ENCODE measurements around the gene SLC13A1.

The SLC13A1 gene

DNA sequence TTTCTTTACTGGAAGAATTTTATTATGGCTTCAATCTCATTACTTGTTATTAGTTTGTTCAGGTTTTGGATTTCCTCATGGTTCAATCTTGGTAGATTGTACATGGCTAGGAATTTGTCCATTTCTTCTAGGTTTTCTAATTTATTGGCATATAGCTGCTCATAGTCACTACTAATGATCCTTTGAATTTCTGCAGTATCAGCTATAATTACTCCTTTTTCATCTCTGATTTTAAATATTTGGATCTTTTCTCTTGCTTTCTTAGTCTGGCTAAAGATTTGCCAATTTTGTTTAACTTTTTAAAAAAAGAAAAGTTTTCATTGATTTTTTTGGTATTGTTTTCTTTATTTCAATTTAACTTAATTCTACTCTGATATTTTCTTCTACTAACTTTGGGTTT, 59.2 kb downstream of the SLC13A1 start:
- no peak overlapping the region for H3K27ac ChIP-seq (ENCODE audit: low read depth, low read length)
- no peaks in the 10 kb centered on the region for H3K27me3 ChIP-seq (ENCODE audit: control insufficient read depth, insufficient read depth, low read length)
- no peak overlapping the region for H3K9ac ChIP-seq (ENCODE audit: low read length)
- no peaks in the 10 kb centered on the region for H3K4me1 ChIP-seq (ENCODE audit: control insufficient read depth, insufficient read depth, low read length)
- no peak overlapping the region for H3K4me3 ChIP-seq (ENCODE audit: low read length)
- H3K36me3 ChIP-seq (ENCODE audit: control insufficient read depth, insufficient read depth, low read length) = no peaks in the 10 kb centered on the region

DNA sequence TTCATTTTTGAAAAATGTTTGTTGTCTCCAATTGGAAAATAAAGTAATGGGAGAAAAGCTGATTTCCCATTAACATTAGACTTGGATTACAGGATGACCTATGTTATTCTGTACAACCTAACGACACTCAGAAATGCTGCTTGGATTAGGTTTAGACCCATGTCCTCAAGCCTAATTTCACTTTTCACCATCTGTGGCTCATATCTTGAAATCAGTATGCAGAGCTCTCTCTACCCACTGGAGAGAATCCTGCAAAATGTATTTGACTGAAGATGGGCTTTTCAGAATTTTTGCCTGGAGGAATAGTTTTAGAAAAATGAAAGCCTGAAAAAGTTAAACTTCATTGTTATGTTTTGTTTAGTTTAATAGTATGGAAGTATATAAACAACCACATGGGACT, 63.8 kb downstream of the SLC13A1 start:
- H3K27ac ChIP-seq (ENCODE audit: low read depth, low read length) = no peak overlapping the region
- H3K27me3 ChIP-seq (ENCODE audit: control insufficient read depth, insufficient read depth, low read length) = no peaks in the 10 kb centered on the region
- H3K4me3 ChIP-seq (ENCODE audit: low read length) = no peak overlapping the region
- H3K9ac ChIP-seq (ENCODE audit: low read length) = no peak overlapping the region
- H3K36me3 ChIP-seq (ENCODE audit: control insufficient read depth, insufficient read depth, low read length) = no peaks in the 10 kb centered on the region
- no peaks in the 10 kb centered on the region for H3K4me1 ChIP-seq (ENCODE audit: control insufficient read depth, insufficient read depth, low read length)

DNA sequence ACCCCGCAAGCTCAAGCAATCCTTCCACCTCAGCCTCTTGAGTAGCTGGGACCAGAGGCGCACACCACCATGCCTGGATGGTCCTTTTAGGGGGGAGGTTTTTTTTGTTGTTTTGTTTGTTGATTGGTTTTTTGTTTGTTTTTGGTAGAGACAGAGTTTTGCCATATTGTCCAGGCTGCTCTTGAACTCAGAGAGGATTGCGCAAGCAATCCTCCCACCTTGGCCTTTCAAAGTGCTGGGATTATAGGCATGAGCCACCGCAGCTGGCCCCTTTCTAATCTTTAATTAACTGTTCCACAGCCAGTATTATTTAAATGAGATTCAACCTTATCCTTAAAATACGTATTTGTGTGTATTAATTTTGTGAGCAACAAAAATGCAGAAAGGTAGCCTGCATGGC, 65.8 kb downstream of the SLC13A1 start:
- H3K9ac ChIP-seq (ENCODE audit: low read length) = no peak overlapping the region
- no peak overlapping the region for H3K27ac ChIP-seq (ENCODE audit: low read depth, low read length)
- H3K4me1 ChIP-seq (ENCODE audit: control insufficient read depth, insufficient read depth, low read length) = no peaks in the 10 kb centered on the region

DNA sequence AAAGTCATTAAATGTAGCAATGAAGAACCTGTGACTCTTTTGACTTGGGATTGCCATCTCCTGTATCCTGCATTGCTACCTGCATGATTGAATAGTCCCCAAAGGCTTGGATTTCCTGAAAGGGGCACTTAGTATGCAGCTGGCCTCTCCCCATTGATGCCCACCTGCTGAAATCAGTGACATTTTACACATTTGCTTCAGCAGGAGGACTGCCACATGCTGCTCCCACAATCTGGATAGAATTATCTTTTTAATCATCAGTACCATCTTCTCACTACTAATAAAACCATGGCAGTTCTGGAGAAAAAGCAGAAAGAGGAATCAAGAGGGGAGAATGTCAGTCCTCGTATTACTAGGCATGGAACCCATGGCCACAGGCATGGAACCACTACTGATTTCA, 67.8 kb downstream of the SLC13A1 start:
- Histone ChIP-seq H3K27ac (ENCODE audit: low read depth, low read length) (no peak overlapping the region), H3K9ac (ENCODE audit: low read length) (no peak overlapping the region), H3K4me1 (ENCODE audit: control insufficient read depth, insufficient read depth, low read length) (no peaks in the 10 kb centered on the region), H3K4me3 (ENCODE audit: low read length) (no peak overlapping the region), H3K27me3 (ENCODE audit: control insufficient read depth, insufficient read depth, low read length) (no peaks in the 10 kb centered on the region), H3K36me3 (ENCODE audit: control insufficient read depth, insufficient read depth, low read length) (no peaks in the 10 kb centered on the region)

More for the DNA sequence above, 65.8 kb downstream of the SLC13A1 start:
- Histone ChIP-seq H3K27me3 (ENCODE audit: control insufficient read depth, insufficient read depth, low read length) (no peaks in the 10 kb centered on the region), H3K36me3 (ENCODE audit: control insufficient read depth, insufficient read depth, low read length) (no peaks in the 10 kb centered on the region), H3K4me3 (ENCODE audit: low read length) (no peak overlapping the region)

DNA sequence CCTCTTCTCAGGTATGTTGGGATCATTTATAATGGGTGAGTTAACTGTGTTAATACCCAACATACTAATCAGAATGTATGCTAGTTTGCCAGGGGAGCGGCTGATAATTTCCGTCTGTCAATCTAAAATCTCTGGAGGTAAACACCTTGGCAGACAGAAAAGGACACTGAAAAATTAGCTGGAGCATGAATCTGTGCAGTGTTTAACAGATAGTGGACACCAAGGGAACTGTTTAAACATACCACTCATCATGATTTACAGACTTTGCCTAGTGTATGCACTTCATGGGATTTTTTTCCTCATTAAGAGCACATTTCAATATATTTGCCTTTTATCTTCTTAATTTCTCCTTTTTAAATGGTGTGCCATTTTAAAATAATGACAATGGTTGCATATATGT, 68.2 kb downstream of the SLC13A1 start:
- Histone ChIP-seq H3K9ac (ENCODE audit: low read length) (no peak overlapping the region), H3K4me3 (ENCODE audit: low read length) (no peak overlapping the region), H3K27me3 (ENCODE audit: control insufficient read depth, insufficient read depth, low read length) (no peaks in the 10 kb centered on the region), H3K4me1 (ENCODE audit: control insufficient read depth, insufficient read depth, low read length) (no peaks in the 10 kb centered on the region), H3K27ac (ENCODE audit: low read depth, low read length) (no peak overlapping the region), H3K36me3 (ENCODE audit: control insufficient read depth, insufficient read depth, low read length) (no peaks in the 10 kb centered on the region)

DNA sequence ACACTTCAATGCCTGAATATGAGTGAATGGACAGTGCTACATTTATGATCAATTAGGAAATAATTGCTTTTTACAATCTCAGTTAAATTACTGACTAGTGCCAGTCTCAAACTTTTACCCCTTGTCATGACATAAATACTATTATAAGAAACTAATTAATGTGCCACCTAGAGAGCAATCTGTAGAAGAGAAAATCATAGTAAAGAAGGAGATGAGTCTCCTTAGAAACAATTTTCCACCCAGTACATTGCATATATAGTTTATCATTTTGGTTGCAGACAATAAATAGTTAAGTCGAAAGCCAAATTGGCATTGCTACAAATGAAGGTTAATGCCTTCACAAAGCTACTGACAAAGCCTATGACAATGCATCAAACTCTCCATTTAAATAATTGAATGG, 68.6 kb downstream of the SLC13A1 start:
- H3K27me3 ChIP-seq (ENCODE audit: control insufficient read depth, insufficient read depth, low read length) = no peaks in the 10 kb centered on the region
- no peaks in the 10 kb centered on the region for H3K4me1 ChIP-seq (ENCODE audit: control insufficient read depth, insufficient read depth, low read length)
- H3K4me3 ChIP-seq (ENCODE audit: low read length) = no peak overlapping the region
- no peak overlapping the region for H3K9ac ChIP-seq (ENCODE audit: low read length)
- no peak overlapping the region for H3K27ac ChIP-seq (ENCODE audit: low read depth, low read length)
- H3K36me3 ChIP-seq (ENCODE audit: control insufficient read depth, insufficient read depth, low read length) = no peaks in the 10 kb centered on the region

DNA sequence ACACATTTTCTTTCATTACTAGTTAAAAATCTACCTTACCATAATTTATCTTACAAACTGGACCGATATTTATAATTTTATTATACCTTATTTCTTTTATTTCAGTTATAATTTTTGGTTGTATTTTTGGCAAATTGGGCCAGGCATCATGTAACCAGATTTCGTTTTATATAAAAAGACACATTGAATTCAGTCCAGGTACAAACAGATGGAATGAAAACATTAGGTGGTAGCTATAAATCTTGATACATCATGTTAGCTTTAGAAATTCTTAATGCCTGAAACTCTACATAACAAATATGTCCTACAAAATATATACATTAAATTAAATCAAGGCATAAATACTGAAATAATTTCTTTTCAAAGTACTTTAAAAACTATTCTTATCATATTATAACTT, 73.1 kb downstream of the SLC13A1 start:
- no peaks in the 10 kb centered on the region for H3K36me3 ChIP-seq (ENCODE audit: control insufficient read depth, insufficient read depth, low read length)
- H3K27me3 ChIP-seq (ENCODE audit: control insufficient read depth, insufficient read depth, low read length) = no peaks in the 10 kb centered on the region
- no peak overlapping the region for H3K27ac ChIP-seq (ENCODE audit: low read depth, low read length)
- no peak overlapping the region for H3K4me3 ChIP-seq (ENCODE audit: low read length)
- H3K4me1 ChIP-seq (ENCODE audit: control insufficient read depth, insufficient read depth, low read length) = no peaks in the 10 kb centered on the region
- no peak overlapping the region for H3K9ac ChIP-seq (ENCODE audit: low read length)

DNA sequence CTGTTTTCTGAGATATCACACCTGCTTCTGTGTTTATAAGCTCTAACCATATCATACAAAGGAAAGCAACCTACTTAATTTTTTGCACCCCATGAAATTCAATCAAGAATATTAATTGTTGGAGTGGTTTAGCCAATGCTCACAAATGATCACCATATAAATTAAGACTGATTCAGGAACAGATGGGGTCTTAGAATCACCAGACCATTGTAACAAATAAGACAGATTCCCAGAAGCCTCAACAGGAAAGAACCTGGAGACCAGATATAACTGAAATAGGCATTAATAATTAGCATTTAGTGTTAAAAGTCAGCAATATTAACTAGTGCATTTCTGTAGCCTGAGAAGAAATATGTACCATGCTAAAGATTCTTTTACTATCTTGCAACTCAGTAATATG, 73.6 kb downstream of the SLC13A1 start:
- Histone ChIP-seq H3K27me3 (ENCODE audit: control insufficient read depth, insufficient read depth, low read length) (no peaks in the 10 kb centered on the region), H3K9ac (ENCODE audit: low read length) (no peak overlapping the region), H3K36me3 (ENCODE audit: control insufficient read depth, insufficient read depth, low read length) (no peaks in the 10 kb centered on the region), H3K4me1 (ENCODE audit: control insufficient read depth, insufficient read depth, low read length) (no peaks in the 10 kb centered on the region), H3K27ac (ENCODE audit: low read depth, low read length) (no peak overlapping the region), H3K4me3 (ENCODE audit: low read length) (no peak overlapping the region)

DNA sequence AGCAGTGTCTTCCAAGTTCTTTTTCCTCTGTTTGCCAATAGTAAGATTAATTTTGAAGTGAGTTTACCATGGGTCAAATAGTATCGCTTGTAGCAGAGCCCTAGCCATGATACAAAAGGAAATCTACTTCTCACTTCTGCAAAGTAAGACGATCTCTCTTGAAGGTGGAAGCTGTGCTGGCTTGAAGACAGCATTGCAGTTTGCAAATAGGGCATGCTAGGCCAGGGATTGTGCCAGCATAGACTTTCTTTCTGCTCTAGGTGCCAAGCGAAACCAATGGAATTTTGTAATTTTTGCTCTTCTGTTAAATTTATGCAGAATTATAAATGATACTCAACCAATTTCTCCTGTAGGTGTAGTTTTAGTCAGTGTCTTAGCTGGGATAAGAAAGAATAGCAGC, 74.5 kb downstream of the SLC13A1 start:
- no peaks in the 10 kb centered on the region for H3K4me1 ChIP-seq (ENCODE audit: control insufficient read depth, insufficient read depth, low read length)
- no peaks in the 10 kb centered on the region for H3K27me3 ChIP-seq (ENCODE audit: control insufficient read depth, insufficient read depth, low read length)
- no peak overlapping the region for H3K27ac ChIP-seq (ENCODE audit: low read depth, low read length)
- no peaks in the 10 kb centered on the region for H3K36me3 ChIP-seq (ENCODE audit: control insufficient read depth, insufficient read depth, low read length)
- H3K9ac ChIP-seq (ENCODE audit: low read length) = no peak overlapping the region
- H3K4me3 ChIP-seq (ENCODE audit: low read length) = no peak overlapping the region

DNA sequence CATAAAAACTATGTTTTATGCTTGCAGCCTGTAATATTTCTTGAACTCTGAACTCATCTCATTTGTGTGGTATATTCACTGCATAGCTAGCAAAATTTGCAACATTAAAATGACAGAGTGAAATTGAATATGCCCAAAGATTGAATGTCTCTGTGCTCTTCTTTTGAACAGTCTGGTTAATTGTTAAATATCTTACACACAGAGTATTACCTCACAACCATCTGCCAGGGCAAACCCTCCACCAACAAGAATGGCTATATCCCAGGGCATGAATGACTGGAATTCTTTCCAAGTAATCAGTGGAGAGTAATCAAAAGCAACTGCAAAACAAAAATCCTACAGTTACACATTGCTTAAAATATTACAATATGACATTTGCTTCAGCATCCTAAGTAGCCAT, 76.9 kb downstream of the SLC13A1 start:
- Histone ChIP-seq H3K36me3 (ENCODE audit: control insufficient read depth, insufficient read depth, low read length) (no peaks in the 10 kb centered on the region), H3K27ac (ENCODE audit: low read depth, low read length) (no peak overlapping the region), H3K4me1 (ENCODE audit: control insufficient read depth, insufficient read depth, low read length) (no peaks in the 10 kb centered on the region), H3K4me3 (ENCODE audit: low read length) (no peak overlapping the region), H3K9ac (ENCODE audit: low read length) (no peak overlapping the region), H3K27me3 (ENCODE audit: control insufficient read depth, insufficient read depth, low read length) (no peaks in the 10 kb centered on the region)

DNA sequence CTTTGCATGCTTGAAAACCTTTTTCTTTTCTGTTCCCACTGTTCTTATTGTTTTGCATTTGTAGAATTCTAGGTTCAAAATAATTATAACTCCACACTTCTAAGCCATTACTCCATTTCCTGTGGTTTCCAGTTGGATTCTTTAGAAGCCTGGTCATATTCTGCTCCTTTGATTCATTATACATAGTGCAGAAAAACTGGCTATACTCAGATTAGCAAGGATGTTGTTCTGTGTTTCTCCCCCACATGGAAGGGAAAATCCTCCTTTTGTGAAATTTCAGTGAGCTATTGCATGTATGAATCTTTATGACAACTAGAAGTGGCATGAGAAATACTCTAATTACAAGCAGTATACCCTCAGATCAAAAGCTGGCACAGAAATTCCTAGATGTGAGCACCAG, 79.5 kb downstream of the SLC13A1 start:
- Histone ChIP-seq H3K9ac (ENCODE audit: low read length) (no peak overlapping the region), H3K27me3 (ENCODE audit: control insufficient read depth, insufficient read depth, low read length) (no peaks in the 10 kb centered on the region), H3K4me3 (ENCODE audit: low read length) (no peak overlapping the region), H3K4me1 (ENCODE audit: control insufficient read depth, insufficient read depth, low read length) (no peaks in the 10 kb centered on the region), H3K36me3 (ENCODE audit: control insufficient read depth, insufficient read depth, low read length) (no peaks in the 10 kb centered on the region), H3K27ac (ENCODE audit: low read depth, low read length) (no peak overlapping the region)

DNA sequence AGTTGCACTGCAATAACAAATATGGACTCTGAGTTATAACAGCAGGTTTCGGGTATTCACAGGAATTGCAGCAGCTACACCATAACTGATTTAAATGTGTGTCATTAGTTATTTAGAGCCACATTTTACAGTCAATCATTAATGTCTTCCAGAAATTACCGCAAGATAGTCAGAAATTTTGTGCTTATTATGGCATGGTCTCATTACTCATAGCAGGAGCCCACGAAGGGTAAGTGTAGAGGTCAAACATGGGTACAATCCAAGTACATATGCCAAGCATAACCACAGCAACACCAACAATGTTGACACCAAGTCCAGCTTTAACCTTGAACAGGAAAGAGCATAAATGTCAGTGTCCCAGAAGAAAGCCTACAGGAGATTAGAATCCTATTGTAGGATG, 84.4 kb downstream of the SLC13A1 start:
- Histone ChIP-seq H3K36me3 (ENCODE audit: control insufficient read depth, insufficient read depth, low read length) (no peaks in the 10 kb centered on the region), H3K27me3 (ENCODE audit: control insufficient read depth, insufficient read depth, low read length) (no peaks in the 10 kb centered on the region), H3K4me1 (ENCODE audit: control insufficient read depth, insufficient read depth, low read length) (no peaks in the 10 kb centered on the region), H3K27ac (ENCODE audit: low read depth, low read length) (no peak overlapping the region), H3K9ac (ENCODE audit: low read length) (no peak overlapping the region), H3K4me3 (ENCODE audit: low read length) (no peak overlapping the region)

DNA sequence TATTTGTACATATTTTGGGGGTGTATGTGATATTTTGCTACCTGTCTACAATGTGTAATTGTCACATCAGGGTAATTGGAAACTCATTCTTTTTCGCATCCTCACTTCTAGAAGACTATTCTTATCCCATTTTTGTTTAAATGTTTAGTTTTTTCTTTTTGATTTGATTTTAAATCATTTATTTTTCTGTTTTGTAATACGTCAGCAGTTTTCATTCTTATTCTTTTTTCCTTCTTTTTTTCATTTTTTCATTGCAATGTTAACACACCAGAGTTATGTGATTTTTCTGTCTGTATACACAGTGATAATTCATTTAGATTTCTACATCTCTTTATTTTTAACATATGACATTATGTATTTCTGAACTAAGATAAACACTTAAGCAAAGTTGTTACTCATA, 85.5 kb downstream of the SLC13A1 start:
- H3K4me3 ChIP-seq (ENCODE audit: low read length) = no peak overlapping the region
- no peak overlapping the region for H3K9ac ChIP-seq (ENCODE audit: low read length)
- no peaks in the 10 kb centered on the region for H3K4me1 ChIP-seq (ENCODE audit: control insufficient read depth, insufficient read depth, low read length)
- no peaks in the 10 kb centered on the region for H3K36me3 ChIP-seq (ENCODE audit: control insufficient read depth, insufficient read depth, low read length)
- no peak overlapping the region for H3K27ac ChIP-seq (ENCODE audit: low read depth, low read length)
- no peaks in the 10 kb centered on the region for H3K27me3 ChIP-seq (ENCODE audit: control insufficient read depth, insufficient read depth, low read length)

DNA sequence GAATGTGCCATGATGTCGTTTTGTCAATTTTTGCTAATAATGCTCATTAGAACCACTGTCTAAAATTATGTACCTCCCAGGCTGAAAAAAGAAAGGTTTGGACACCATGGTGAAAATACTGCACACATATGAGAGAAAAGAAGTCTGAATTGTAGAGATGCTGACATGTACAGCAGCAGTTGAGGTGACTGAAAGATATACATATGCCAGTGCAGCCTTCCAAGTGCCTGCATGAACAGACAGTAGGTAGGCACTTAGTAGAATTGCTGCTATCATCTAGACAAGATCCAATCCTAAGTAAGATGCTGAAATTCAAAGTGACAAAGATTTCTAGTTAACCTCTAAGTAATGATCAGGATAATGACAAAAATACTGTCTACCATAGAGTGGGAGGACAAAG, 86.9 kb downstream of the SLC13A1 start:
- no peaks in the 10 kb centered on the region for H3K27me3 ChIP-seq (ENCODE audit: control insufficient read depth, insufficient read depth, low read length)
- H3K27ac ChIP-seq (ENCODE audit: low read depth, low read length) = no peak overlapping the region
- H3K9ac ChIP-seq (ENCODE audit: low read length) = no peak overlapping the region
- no peaks in the 10 kb centered on the region for H3K4me1 ChIP-seq (ENCODE audit: control insufficient read depth, insufficient read depth, low read length)
- H3K4me3 ChIP-seq (ENCODE audit: low read length) = no peak overlapping the region
- H3K36me3 ChIP-seq (ENCODE audit: control insufficient read depth, insufficient read depth, low read length) = no peaks in the 10 kb centered on the region

All from rectal smooth muscle tissue (tissue), 1 donor.